IMR-90 (cell line): Measurements from ENCODE around the gene HHIPL1. TPM values are rescaled to one million over a fixed set of nuclear protein-coding genes. Genes with fewer than 3 reads are reported as not detected.

Experiments used
- ATAC-seq: fragments of 200-7000 bp; cut with Tn5 transposase; 2 replicates; pipeline ENCODE4 v1.9.1; 2020; ENCODE audit warnings: low read depth, mild to moderate bottlenecking, moderate library complexity
- BruUV-seq: library from RNA; stranded (reverse); fragments of 400-500 nt; replicated peaks from 2 replicates; lab custom pipeline; 2021; lab: Mats Ljungman, UMichigan
- CTCF ChIA-PET: fragments of 300-600 bp; formaldehyde crosslinking; extraction: SDS; loops from one replicate; lab custom pipeline; 2021; ENCODE audit warnings: antibody characterized with exemption; lab: Yijun Ruan, JAX
- POLR2A ChIA-PET: fragments of 300-600 bp; sonication (Branson Sonifier 250); formaldehyde crosslinking; loops from one replicate; lab custom pipeline; 2022; ENCODE audit warnings: antibody characterized with exemption; ENCODE audit not compliant: unreplicated experiment; lab: Charles Lee
- DNase-seq: peaks from one replicate; pipeline ENCODE4 v3.0.0; 2013
- H2AFZ ChIP-seq: replicated peaks from 2 replicates; pipeline ENCODE3; 2013; ENCODE audit warnings: low read length, mild to moderate bottlenecking; ENCODE audit not compliant: poor library complexity
- H2AK5ac ChIP-seq: 2 replicates; pipeline ENCODE4 v1.6.1; 2013; ENCODE audit warnings: low read depth, low read length, inconsistent platforms
- H2AK9ac ChIP-seq: replicated peaks from 2 replicates; pipeline ENCODE3; 2013; ENCODE audit warnings: mild to moderate bottlenecking, low read depth, low read length, moderate library complexity; ENCODE audit not compliant: poor library complexity
- H2BK120ac ChIP-seq: 2 replicates; pipeline ENCODE4 v1.6.1; 2013; ENCODE audit warnings: low read depth, low read length, inconsistent platforms
- H2BK15ac ChIP-seq: 3 replicates; pipeline ENCODE4 v1.6.1; 2013; ENCODE audit warnings: low read depth, low read length, inconsistent platforms
- H2BK20ac ChIP-seq: 2 replicates; pipeline ENCODE4 v1.6.1; 2013; ENCODE audit warnings: low read depth, mild to moderate bottlenecking, inconsistent platforms, low read length, moderate library complexity
- H2BK5ac ChIP-seq: 2 replicates; pipeline ENCODE4 v1.6.1; 2013; ENCODE audit warnings: mild to moderate bottlenecking, low read depth, low read length, inconsistent platforms; ENCODE audit not compliant: poor library complexity, severe bottlenecking
- H3K14ac ChIP-seq: replicated peaks from 2 replicates; pipeline ENCODE4 v1.6.1; 2013; ENCODE audit warnings: low read depth, low read length, inconsistent platforms
- H3K18ac ChIP-seq: 2 replicates; pipeline ENCODE4 v1.6.1; 2013; ENCODE audit warnings: low read depth, low read length, control low read depth
- H3K23ac ChIP-seq: 2 replicates; pipeline ENCODE4 v1.6.1; 2013; ENCODE audit warnings: low read depth, low read length, inconsistent platforms
- H3K27ac ChIP-seq: 2 replicates; pipeline ENCODE4 v1.5.1; 2013; ENCODE audit warnings: mild to moderate bottlenecking, control low read depth, low read length; ENCODE audit not compliant: insufficient read depth
- H3K27me3 ChIP-seq: 2 replicates; pipeline ENCODE4 v1.6.1; 2013; ENCODE audit warnings: low read length; ENCODE audit not compliant: control insufficient read depth, insufficient read depth
- H3K36me3 ChIP-seq: 2 replicates; pipeline ENCODE4 v1.6.1; 2013; ENCODE audit warnings: low read length, mixed read lengths; ENCODE audit not compliant: control insufficient read depth, insufficient read depth
- H3K4ac ChIP-seq: 2 replicates; pipeline ENCODE4 v1.6.1; 2013; ENCODE audit warnings: low read depth, low read length, inconsistent platforms
- H3K4me1 ChIP-seq: 2 replicates; pipeline ENCODE4 v1.6.1; 2013; ENCODE audit warnings: low read length, mixed read lengths; ENCODE audit not compliant: control insufficient read depth, insufficient read depth
- H3K4me2 ChIP-seq: 2 replicates; pipeline ENCODE4 v1.6.1; 2013; ENCODE audit warnings: low read depth, mild to moderate bottlenecking, control low read depth, low read length, moderate library complexity
- H3K4me3 ChIP-seq: 2 replicates; pipeline ENCODE4 v1.5.1; 2013; ENCODE audit warnings: low read depth, mild to moderate bottlenecking, control low read depth, low read length, moderate library complexity; ENCODE audit not compliant: insufficient read depth
- H3K56ac ChIP-seq: 2 replicates; pipeline ENCODE4 v1.6.1; 2013; ENCODE audit warnings: low read length, inconsistent platforms; ENCODE audit not compliant: insufficient read depth; ENCODE audit errors: extremely low read depth
- H3K79me1 ChIP-seq, 2 experiments: 2 replicates each; pipeline ENCODE4 v1.6.1; 2013; ENCODE audit warnings: low read length in 2 of 2, inconsistent platforms in 1 of 2, low read depth in 1 of 2
- H3K9ac ChIP-seq: 2 replicates; pipeline ENCODE4 v1.6.1; 2013; ENCODE audit warnings: low read depth, low read length, control low read depth
- H3K9me1 ChIP-seq: 2 replicates; pipeline ENCODE4 v1.6.1; 2013; ENCODE audit warnings: low read length, inconsistent platforms; ENCODE audit not compliant: insufficient read depth
- H3K9me3 ChIP-seq: 2 replicates; pipeline ENCODE4 v1.6.1; 2013; ENCODE audit warnings: low read length; ENCODE audit not compliant: control insufficient read depth, insufficient read depth
- H4K20me1 ChIP-seq: 2 replicates; pipeline ENCODE4 v1.6.1; 2013; ENCODE audit warnings: low read length, inconsistent platforms; ENCODE audit not compliant: insufficient read depth
- H4K5ac ChIP-seq: 2 replicates; pipeline ENCODE4 v1.6.1; 2013; ENCODE audit warnings: mild to moderate bottlenecking, low read depth, low read length, control low read depth
- H4K8ac ChIP-seq, 2 experiments: 2 replicates each; pipeline ENCODE4 v1.6.1; 2013; ENCODE audit warnings: low read depth in 2 of 2, low read length in 2 of 2, control low read depth in 1 of 2, inconsistent platforms in 1 of 2
- H4K91ac ChIP-seq: 2 replicates; pipeline ENCODE4 v1.6.1; 2013; ENCODE audit warnings: low read depth, low read length, inconsistent platforms; ENCODE audit not compliant: insufficient read depth
- NFE2L2 ChIP-seq: fragments of 150-350 bp; IDR thresholded peaks from 2 replicates; pipeline ENCODE4 v1.6.1; 2016; ENCODE audit warnings: low read depth, mild to moderate bottlenecking, low read length
- WGBS, 2 experiments: methylation state at CpG; one replicate each; pipeline versions ENCODE4 v1.1.5 to v1.1.7; 2013; ENCODE audit warnings: missing lambda C conversion rate in 2 of 2; ENCODE audit not compliant: insufficient read length in 1 of 2; ENCODE audit errors: extremely low coverage in 2 of 2; 5-methylcytosine and 5-hydroxymethylcytosine counted together
- dilution Hi-C: fragments of 300-500 bp; cut with HindIII; formaldehyde crosslinking; loops from one replicate; pipeline ENCODE4 v1.14.3; 2018; ENCODE audit warnings: low sequenced_read_pairs; ENCODE audit not compliant: unreplicated experiment
- in situ Hi-C: fragments of 300-500 bp; cut with MboI; formaldehyde crosslinking; loops from 3 replicates; pipeline ENCODE4 v1.14.3; 2019; ENCODE audit warnings: low sequenced_read_pairs, inconsistent platforms, mixed read lengths
- intact Hi-C: fragments of 100-400 bp; cut with micrococcal nuclease; formaldehyde crosslinking; loops from 2 replicates; pipeline ENCODE4 v1.10.0; 2022
- polyA plus RNA-seq, 3 experiments: library from polyadenylated mRNA; depleted of rRNA; stranded (reverse); fragments of >200 nt; gene quantifications; 2 replicates each; pipeline ENCODE4 v1.2.3, GENCODE V29; 2012; ENCODE audit warnings: low replicate concordance in 1 of 3
- total RNA-seq: library from RNA; depleted of rRNA; stranded (reverse); fragments of >200 nt; gene quantifications from 2 replicates; pipeline ENCODE4 v1.2.3, GENCODE V29; 2012

HHIPL1 gene
- total and polyA plus RNA-seq, 2 of the 4 experiments (the other 2 are of a cell fraction): 0.65 to 0.72 TPM

GRCh38 chr14:99727096-99727870 lies 82.4 kb downstream of the HHIPL1 start:
- dilution Hi-C loops (no loop called here), in situ Hi-C loops (no loop called here), intact Hi-C loops (no loop called here)
- no peak overlapping the region for H3K4me2 ChIP-seq
- H2BK5ac ChIP-seq: no peak overlapping the region
- H3K9me3 ChIP-seq: no peaks in the 10 kb centered on the region
- H2AFZ ChIP-seq: no peak overlapping the region
- H3K14ac ChIP-seq: no peak overlapping the region
- POLR2A ChIA-PET: no interaction called here
- no peak overlapping the region for H3K18ac ChIP-seq
- no peak overlapping the region for H4K5ac ChIP-seq
- no peak overlapping the region for H2AK9ac ChIP-seq
- H3K4me1 ChIP-seq: peaks cover 3% of the 10 kb centered on the region; the same call in 1 of the 2 replicates
- TF ChIP-seq NFE2L2: no peak
- H2BK120ac ChIP-seq: no peak overlapping the region
- DNase-seq (no peak), ATAC-seq (no peak)
- WGBS, 2 experiments: 91% methylated on average over 11 of the region's 25 CpGs; no CpG with 5 or more reads in 1 of the 2 experiments
- H3K9ac ChIP-seq: no peak overlapping the region
- no peak overlapping the region for H3K4me3 ChIP-seq
- H4K20me1 ChIP-seq: no peaks in the 10 kb centered on the region
- no peaks in the 10 kb centered on the region for H3K9me1 ChIP-seq
- no peaks in the 10 kb centered on the region for H3K36me3 ChIP-seq
- no peak overlapping the region for H3K23ac ChIP-seq
- no peak overlapping the region for H4K8ac ChIP-seq
- no peak overlapping the region for H3K27ac ChIP-seq
- no peak overlapping the region for H3K56ac ChIP-seq
- H2BK20ac ChIP-seq: no peak overlapping the region
- H2AK5ac ChIP-seq: no peak overlapping the region
- BruUV-seq: no TSS peak
- peaks cover 11% of the 10 kb centered on the region; the same call in 1 of the 2 replicates for H3K27me3 ChIP-seq
- no peak overlapping the region for H4K91ac ChIP-seq
- H3K79me1 ChIP-seq: no peaks in the 10 kb centered on the region
- CTCF ChIA-PET: no interaction called here
- H3K4ac ChIP-seq: no peak overlapping the region
- no peak overlapping the region for H2BK15ac ChIP-seq
